WTC11 (cell line): ENCODE measurements around the gene ZSCAN21. TPM values are rescaled to one million over a fixed set of nuclear protein-coding genes. Genes with fewer than 3 reads are reported as not detected.

ENCODE experiments used
- ATAC-seq: fragments of 200-7000 bp; cut with Tn5 transposase; 2 replicates; pipeline ENCODE4 v1.10.0; 2021; ENCODE audit warnings: mild to moderate bottlenecking, moderate library complexity
- CTCF ChIA-PET: fragments of 300-600 bp; sonication (Branson Sonifier 250); formaldehyde crosslinking; loops from one replicate; lab custom pipeline; 2021; ENCODE audit warnings: antibody characterized with exemption; lab: Charles Lee
- POLR2A ChIA-PET: fragments of 350-600 bp; sonication (Branson Sonifier 250); formaldehyde crosslinking; loops from one replicate; lab custom pipeline; 2021; ENCODE audit warnings: antibody characterized with exemption; lab: Charles Lee
- DNase-seq: peaks from one replicate; pipeline ENCODE4 v3.0.0; 2021; ENCODE audit warnings: low spot score
- H3K27ac Mint-ChIP-seq: 2 replicates; pipeline ENCODE4 v1.8.0; 2021; ENCODE audit warnings: mixed read lengths
- H3K27me3 Mint-ChIP-seq: 2 replicates; pipeline ENCODE4 v1.8.0; 2021; ENCODE audit warnings: low read depth, mild to moderate bottlenecking, moderate library complexity, mixed read lengths
- H3K36me3 Mint-ChIP-seq: 2 replicates; pipeline ENCODE4 v1.8.0; 2021; ENCODE audit warnings: mixed read lengths
- H3K4me1 Mint-ChIP-seq: 2 replicates; pipeline ENCODE4 v1.8.0; 2022; ENCODE audit warnings: mixed read lengths
- H3K4me3 Mint-ChIP-seq: 2 replicates; pipeline ENCODE4 v1.8.0; 2021; ENCODE audit warnings: mild to moderate bottlenecking, moderate library complexity, mixed read lengths
- H3K9me3 Mint-ChIP-seq: 2 replicates; pipeline ENCODE4 v1.8.0; 2021; ENCODE audit warnings: mixed read lengths
- AR ChIP-seq: fragments of 250-450 bp; sonication (Bioruptor Pico); IDR thresholded peaks from 2 replicates; pipeline ENCODE4 v1.9.0; 2021; ENCODE audit warnings: mild to moderate bottlenecking
- E2F1 ChIP-seq: sonication (generic); formaldehyde crosslinking; IDR thresholded peaks from 2 replicates; pipeline ENCODE4 v1.8.0; 2022; ENCODE audit warnings: mild to moderate bottlenecking, missing genetic modification reagents
- ELF4 ChIP-seq: sonication (generic); formaldehyde crosslinking; IDR thresholded peaks from 2 replicates; pipeline ENCODE4 v1.8.1; 2022; ENCODE audit warnings: low read depth, mild to moderate bottlenecking, moderate library complexity, missing genetic modification reagents
- GTF2I ChIP-seq: fragments of 250-450 bp; sonication (Bioruptor Pico); conservative IDR thresholded peaks from 2 replicates; pipeline ENCODE4 v1.4.0; 2021; ENCODE audit warnings: mild to moderate bottlenecking
- HMGA2 ChIP-seq: fragments of 250-450 bp; sonication (Bioruptor Pico); IDR thresholded peaks from 2 replicates; pipeline ENCODE4 v1.4.0; 2021; ENCODE audit warnings: mild to moderate bottlenecking, moderate library complexity
- MXD4 ChIP-seq: fragments of 250-450 bp; sonication (Bioruptor Pico); IDR thresholded peaks from 2 replicates; pipeline ENCODE4 v1.8.0; 2021; ENCODE audit warnings: mild to moderate bottlenecking, moderate library complexity, borderline replicate concordance
- SMAD3 ChIP-seq: sonication (generic); formaldehyde crosslinking; IDR thresholded peaks from 2 replicates; pipeline ENCODE4 v1.8.0; 2022; ENCODE audit warnings: missing genetic modification reagents, mild to moderate bottlenecking, borderline replicate concordance
- SMAD4 ChIP-seq: sonication (generic); formaldehyde crosslinking; IDR thresholded peaks from 2 replicates; pipeline ENCODE4 v1.8.0; 2022; ENCODE audit warnings: mild to moderate bottlenecking, missing genetic modification reagents
- SOX15 ChIP-seq: fragments of 250-450 bp; sonication (Bioruptor Pico); IDR thresholded peaks from 2 replicates; pipeline ENCODE4 v1.9.0; 2021; ENCODE audit warnings: mild to moderate bottlenecking
- TEAD4 ChIP-seq: sonication (generic); formaldehyde crosslinking; IDR thresholded peaks from 2 replicates; pipeline ENCODE4 v1.8.0; 2022; ENCODE audit warnings: mild to moderate bottlenecking, missing genetic modification reagents
- ZBTB21 ChIP-seq: sonication (generic); formaldehyde crosslinking; IDR thresholded peaks from 2 replicates; pipeline ENCODE4 v1.8.1; 2023; ENCODE audit warnings: mild to moderate bottlenecking, missing genetic modification reagents, borderline replicate concordance
- ZNF281 ChIP-seq: sonication (generic); formaldehyde crosslinking; IDR thresholded peaks from 2 replicates; pipeline ENCODE4 v1.8.0; 2023; ENCODE audit warnings: mild to moderate bottlenecking, missing genetic modification reagents
- ZNF396 ChIP-seq: fragments of 250-450 bp; sonication (Bioruptor Pico); IDR thresholded peaks from 2 replicates; pipeline ENCODE4 v1.8.0; 2021; ENCODE audit warnings: mild to moderate bottlenecking, moderate library complexity, borderline replicate concordance
- ZNF423 ChIP-seq: fragments of 250-450 bp; sonication (Bioruptor Pico); IDR thresholded peaks from 2 replicates; pipeline ENCODE4 v2.1.2; 2022; ENCODE audit warnings: mild to moderate bottlenecking, moderate library complexity
- total RNA-seq: library from RNA; stranded (reverse); gene quantifications from 3 replicates; pipeline ENCODE4 v1.2.3, GENCODE V29; 2021
- TF ChIP-seq, protein P1 (sequence below): sonication (generic); formaldehyde crosslinking; IDR thresholded peaks from 2 replicates; pipeline ENCODE4 v1.8.0; 2023; ENCODE audit warnings: missing genetic modification reagents, mild to moderate bottlenecking, borderline replicate concordance
- TF ChIP-seq, protein P2 (sequence below): sonication (generic); formaldehyde crosslinking; IDR thresholded peaks from 2 replicates; pipeline ENCODE4 v1.8.1; 2023; ENCODE audit warnings: mild to moderate bottlenecking, moderate library complexity, missing genetic modification reagents
- TF ChIP-seq, protein P3 (sequence below): fragments of 250-450 bp; sonication (Bioruptor Pico); IDR thresholded peaks from 2 replicates; pipeline ENCODE4 v1.9.0; 2021; ENCODE audit warnings: mild to moderate bottlenecking, borderline replicate concordance

ZSCAN21 gene
- total RNA-seq, 1 experiment from 2014 or later: 25.5 TPM

GRCh38 chr7:100022621-100023020 is 27.0 kb upstream of the ZSCAN21 start:
- no peaks in the 10 kb centered on the region for H3K9me3 Mint-ChIP-seq
- H3K4me1 Mint-ChIP-seq: peaks cover 10% of the 10 kb centered on the region
- H3K4me3 Mint-ChIP-seq: no peak overlapping the region
- DNase-seq (no peak), ATAC-seq (no peak)
- peaks cover 44% of the 10 kb centered on the region for H3K36me3 Mint-ChIP-seq
- H3K27me3 Mint-ChIP-seq: no peaks in the 10 kb centered on the region
- POLR2A ChIA-PET: interaction anchor here (0.5 kb wide), 1 partner anchor 115 kb away, joined by 3 read pairs; no protein-coding TSS in a partner anchor
- CTCF ChIA-PET: interaction anchor here (1.8 kb wide), 1 partner anchor 43 kb away, joined by 5 read pairs; no protein-coding TSS in a partner anchor
- no peak overlapping the region for H3K27ac Mint-ChIP-seq
- TF ChIP-seq, protein P1, sequence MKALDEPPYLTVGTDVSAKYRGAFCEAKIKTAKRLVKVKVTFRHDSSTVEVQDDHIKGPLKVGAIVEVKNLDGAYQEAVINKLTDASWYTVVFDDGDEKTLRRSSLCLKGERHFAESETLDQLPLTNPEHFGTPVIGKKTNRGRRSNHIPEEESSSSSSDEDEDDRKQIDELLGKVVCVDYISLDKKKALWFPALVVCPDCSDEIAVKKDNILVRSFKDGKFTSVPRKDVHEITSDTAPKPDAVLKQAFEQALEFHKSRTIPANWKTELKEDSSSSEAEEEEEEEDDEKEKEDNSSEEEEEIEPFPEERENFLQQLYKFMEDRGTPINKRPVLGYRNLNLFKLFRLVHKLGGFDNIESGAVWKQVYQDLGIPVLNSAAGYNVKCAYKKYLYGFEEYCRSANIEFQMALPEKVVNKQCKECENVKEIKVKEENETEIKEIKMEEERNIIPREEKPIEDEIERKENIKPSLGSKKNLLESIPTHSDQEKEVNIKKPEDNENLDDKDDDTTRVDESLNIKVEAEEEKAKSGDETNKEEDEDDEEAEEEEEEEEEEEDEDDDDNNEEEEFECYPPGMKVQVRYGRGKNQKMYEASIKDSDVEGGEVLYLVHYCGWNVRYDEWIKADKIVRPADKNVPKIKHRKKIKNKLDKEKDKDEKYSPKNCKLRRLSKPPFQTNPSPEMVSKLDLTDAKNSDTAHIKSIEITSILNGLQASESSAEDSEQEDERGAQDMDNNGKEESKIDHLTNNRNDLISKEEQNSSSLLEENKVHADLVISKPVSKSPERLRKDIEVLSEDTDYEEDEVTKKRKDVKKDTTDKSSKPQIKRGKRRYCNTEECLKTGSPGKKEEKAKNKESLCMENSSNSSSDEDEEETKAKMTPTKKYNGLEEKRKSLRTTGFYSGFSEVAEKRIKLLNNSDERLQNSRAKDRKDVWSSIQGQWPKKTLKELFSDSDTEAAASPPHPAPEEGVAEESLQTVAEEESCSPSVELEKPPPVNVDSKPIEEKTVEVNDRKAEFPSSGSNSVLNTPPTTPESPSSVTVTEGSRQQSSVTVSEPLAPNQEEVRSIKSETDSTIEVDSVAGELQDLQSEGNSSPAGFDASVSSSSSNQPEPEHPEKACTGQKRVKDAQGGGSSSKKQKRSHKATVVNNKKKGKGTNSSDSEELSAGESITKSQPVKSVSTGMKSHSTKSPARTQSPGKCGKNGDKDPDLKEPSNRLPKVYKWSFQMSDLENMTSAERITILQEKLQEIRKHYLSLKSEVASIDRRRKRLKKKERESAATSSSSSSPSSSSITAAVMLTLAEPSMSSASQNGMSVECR (CRISPR knock-in tag): no peak
- TF ChIP-seq, protein P2, sequence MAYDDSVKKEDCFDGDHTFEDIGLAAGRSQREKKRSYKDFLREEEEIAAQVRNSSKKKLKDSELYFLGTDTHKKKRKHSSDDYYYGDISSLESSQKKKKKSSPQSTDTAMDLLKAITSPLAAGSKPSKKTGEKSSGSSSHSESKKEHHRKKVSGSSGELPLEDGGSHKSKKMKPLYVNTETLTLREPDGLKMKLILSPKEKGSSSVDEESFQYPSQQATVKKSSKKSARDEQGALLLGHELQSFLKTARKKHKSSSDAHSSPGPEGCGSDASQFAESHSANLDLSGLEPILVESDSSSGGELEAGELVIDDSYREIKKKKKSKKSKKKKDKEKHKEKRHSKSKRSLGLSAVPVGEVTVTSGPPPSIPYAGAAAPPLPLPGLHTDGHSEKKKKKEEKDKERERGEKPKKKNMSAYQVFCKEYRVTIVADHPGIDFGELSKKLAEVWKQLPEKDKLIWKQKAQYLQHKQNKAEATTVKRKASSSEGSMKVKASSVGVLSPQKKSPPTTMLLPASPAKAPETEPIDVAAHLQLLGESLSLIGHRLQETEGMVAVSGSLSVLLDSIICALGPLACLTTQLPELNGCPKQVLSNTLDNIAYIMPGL: no peak

GRCh38 chr7:100023526-100023925 is 26.0 kb upstream of the ZSCAN21 start:
- no peak overlapping the region for H3K27ac Mint-ChIP-seq
- H3K27me3 Mint-ChIP-seq: no peaks in the 10 kb centered on the region
- ATAC-seq (no peak), DNase-seq (no peak)
- H3K36me3 Mint-ChIP-seq: peaks cover 44% of the 10 kb centered on the region
- TF ChIP-seq ZBTB21 (no peak), SMAD4 (CRISPR knock-in tag) (no peak), AR (CRISPR knock-in tag) (no peak), ELF4 (CRISPR knock-in tag) (no peak), ZNF281 (CRISPR knock-in tag) (no peak), SOX15 (no peak), MXD4 (CRISPR knock-in tag) (no peak), ZNF423 (CRISPR knock-in tag) (no peak), E2F1 (CRISPR knock-in tag) (no peak), TEAD4 (CRISPR knock-in tag) (no peak), HMGA2 (no peak), ZNF396 (no peak), GTF2I (CRISPR knock-in tag) (no peak), SMAD3 (CRISPR knock-in tag) (no peak)
- TF ChIP-seq, protein P3, sequence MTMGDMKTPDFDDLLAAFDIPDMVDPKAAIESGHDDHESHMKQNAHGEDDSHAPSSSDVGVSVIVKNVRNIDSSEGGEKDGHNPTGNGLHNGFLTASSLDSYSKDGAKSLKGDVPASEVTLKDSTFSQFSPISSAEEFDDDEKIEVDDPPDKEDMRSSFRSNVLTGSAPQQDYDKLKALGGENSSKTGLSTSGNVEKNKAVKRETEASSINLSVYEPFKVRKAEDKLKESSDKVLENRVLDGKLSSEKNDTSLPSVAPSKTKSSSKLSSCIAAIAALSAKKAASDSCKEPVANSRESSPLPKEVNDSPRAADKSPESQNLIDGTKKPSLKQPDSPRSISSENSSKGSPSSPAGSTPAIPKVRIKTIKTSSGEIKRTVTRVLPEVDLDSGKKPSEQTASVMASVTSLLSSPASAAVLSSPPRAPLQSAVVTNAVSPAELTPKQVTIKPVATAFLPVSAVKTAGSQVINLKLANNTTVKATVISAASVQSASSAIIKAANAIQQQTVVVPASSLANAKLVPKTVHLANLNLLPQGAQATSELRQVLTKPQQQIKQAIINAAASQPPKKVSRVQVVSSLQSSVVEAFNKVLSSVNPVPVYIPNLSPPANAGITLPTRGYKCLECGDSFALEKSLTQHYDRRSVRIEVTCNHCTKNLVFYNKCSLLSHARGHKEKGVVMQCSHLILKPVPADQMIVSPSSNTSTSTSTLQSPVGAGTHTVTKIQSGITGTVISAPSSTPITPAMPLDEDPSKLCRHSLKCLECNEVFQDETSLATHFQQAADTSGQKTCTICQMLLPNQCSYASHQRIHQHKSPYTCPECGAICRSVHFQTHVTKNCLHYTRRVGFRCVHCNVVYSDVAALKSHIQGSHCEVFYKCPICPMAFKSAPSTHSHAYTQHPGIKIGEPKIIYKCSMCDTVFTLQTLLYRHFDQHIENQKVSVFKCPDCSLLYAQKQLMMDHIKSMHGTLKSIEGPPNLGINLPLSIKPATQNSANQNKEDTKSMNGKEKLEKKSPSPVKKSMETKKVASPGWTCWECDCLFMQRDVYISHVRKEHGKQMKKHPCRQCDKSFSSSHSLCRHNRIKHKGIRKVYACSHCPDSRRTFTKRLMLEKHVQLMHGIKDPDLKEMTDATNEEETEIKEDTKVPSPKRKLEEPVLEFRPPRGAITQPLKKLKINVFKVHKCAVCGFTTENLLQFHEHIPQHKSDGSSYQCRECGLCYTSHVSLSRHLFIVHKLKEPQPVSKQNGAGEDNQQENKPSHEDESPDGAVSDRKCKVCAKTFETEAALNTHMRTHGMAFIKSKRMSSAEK: no peak
- H3K4me3 Mint-ChIP-seq: no peak overlapping the region
- ChIA-PET CTCF (no interaction called here), POLR2A (interaction anchor here (0.6 kb wide), 1 partner anchor 20 kb away, joined by 4 read pairs; no protein-coding TSS in a partner anchor)
- H3K4me1 Mint-ChIP-seq: peaks cover 10% of the 10 kb centered on the region
- no peaks in the 10 kb centered on the region for H3K9me3 Mint-ChIP-seq
